NCI-H748 (cell line): Measurements from ENCODE around the gene COX4I1.
A peak's percentile ranks its signal among the peaks of the same experiment; 100 is the strongest.

Source experiments
- DNase-seq: peaks from one replicate; lab custom pipeline; 2025; ENCODE audit not compliant: unreplicated experiment; lab: John Stamatoyannopoulos, UW

Gene COX4I1

DNA sequence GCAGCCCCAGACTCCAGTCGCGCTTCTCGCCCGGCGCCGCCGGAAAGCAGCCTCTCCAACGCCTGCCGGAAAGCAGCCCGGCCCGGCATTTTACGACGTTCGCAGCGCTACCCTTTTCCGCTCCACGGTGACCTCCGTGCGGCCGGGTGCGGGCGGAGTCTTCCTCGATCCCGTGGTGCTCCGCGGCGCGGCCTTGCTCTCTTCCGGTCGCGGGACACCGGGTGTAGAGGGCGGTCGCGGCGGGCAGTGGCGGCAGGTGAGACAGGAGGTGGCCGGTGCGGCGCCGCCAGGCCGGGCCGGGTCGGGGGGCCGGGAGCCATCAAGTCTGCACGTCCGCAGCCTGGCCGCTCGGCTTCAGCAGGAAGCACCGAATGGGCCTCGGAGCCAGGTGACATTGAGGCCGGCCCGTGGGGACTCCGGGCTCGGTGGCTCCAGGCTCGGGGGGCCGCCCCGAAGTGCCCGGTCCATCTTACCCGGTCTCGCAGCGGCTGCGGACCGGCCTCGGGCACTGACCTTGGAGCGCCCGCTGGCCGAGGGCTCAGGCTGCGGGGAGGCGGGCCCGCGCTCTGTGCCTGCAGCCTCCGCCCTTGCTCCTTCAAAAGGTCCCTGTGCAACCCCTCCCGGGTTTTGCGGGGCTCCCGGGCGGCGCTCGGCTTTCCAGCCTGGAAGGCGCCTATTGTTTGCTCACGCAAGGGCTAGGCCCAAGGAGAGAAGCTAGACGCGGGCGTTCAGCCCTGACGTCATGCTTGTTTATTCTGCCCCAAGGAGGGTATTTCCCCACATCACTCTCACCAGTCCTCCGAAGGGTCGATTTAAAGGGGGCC is at the start of gene COX4I1, which contains the start of gene EMC8:
Gene COX4I1 (plus strand): TSS at position 199 of the 824 bp plus-strand sequence. CDS start 1,511 bp downstream, outside the sequence.
Gene EMC8 (minus strand): TSS at position 48 of the 824 bp plus-strand sequence. CDS start 249 bp downstream, outside the sequence.
- DNase-seq: peak; percentile 90

DNA sequence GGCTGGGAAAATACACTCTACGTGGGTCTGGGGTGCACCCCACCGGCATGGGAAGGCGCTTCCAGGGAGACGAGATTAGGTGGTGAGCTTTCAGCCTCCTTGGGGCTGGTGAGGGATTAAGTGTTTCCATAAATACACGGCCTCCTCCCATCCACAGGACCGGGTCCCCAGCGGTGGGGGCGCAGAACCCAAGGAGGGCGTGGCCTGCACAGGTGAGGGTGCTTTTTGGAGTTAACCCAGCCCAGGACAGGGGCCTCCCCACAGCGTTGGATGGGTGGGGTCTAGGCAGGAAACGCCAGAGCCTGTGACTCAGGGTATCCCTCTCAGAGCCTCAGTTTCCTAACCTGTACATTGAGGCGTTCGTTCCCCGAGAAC is 49.7 kb upstream of the COX4I1 start:
- DNase-seq: no peak

DNA sequence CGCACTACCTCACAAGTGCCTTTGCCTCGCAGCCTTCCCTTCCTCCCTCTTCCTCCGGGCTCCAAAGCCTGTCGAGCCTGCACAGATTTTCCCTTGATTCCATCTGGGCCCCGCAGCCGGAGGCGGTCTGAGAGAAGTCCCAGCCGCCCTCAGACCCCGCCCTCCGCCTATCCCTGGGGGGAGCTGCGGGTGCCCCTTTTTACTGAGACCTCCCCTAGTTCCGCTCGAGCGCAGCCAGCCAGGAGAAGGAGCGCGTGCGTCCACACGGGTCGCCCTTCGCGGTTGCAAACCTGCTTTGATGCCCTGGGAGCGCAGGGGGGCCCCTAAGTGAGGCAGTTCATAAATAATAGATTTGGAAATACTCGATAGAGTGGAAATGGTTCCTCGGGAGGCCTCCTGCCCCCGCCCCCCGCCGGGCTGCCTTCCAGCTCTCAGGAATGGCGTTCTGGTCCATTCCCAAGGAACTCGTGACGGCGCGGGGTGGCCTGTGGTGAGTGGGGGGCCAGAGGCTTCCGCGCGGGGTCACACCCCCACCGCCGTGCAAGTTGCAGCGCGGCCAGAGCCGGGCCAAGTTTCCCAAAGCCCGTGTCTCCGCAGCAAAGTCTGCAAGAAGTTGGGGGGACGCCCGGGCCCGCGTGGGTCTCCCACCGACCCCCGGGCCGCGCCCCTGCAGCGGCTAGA is 49.2 kb upstream of the COX4I1 start:
- DNase-seq: peak; percentile 17

DNA sequence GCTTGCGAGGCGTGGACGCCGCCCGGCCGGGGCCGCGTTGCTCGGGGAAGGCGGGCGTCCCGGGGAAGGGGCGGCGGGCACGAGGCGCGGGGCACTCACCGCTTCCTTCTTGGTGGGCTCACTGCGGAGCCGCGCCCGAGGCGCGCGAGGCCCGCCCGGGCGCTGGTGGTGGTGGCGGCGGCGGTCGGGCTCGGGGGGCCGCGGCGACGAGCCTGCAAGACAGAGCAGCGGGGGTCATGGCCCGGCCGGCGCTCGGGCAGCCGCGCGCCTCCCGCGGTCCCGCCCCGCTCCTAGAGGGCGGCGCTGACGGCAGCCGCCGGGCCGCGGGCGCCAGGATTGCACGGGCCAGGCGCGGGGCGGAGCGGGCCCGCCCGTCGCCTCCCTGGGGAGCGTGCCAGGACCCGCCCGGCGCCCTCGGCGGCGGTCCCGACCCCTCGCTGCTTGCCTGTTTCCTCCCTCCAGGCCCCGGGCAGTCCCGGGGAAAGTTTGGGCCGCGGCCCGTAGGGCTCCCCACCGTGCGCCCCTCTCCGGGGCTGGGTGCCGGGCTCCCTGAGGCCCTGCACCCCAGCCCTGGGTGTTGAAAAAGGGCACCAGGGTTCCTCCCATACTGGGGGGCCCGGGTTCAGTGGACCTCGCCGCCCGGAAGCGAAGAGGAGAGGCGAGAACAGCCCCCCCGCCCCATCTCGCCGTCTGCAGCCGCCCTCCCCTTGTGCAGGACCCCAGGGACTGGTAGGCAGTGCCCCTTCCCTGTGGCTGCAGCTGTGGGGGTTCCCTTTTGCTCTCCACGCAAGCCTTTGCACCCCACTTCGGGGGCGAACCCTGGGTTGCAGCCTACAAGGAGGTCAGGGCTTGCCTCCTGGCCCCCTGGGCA is 48.4 kb upstream of the COX4I1 start, which contains the start of gene C16orf74:
Gene C16orf74 (minus strand): TSS at position 270 of the 871 bp plus-strand sequence. CDS start 15,879 bp downstream, outside the sequence.
- DNase-seq: peak; percentile 35

DNA sequence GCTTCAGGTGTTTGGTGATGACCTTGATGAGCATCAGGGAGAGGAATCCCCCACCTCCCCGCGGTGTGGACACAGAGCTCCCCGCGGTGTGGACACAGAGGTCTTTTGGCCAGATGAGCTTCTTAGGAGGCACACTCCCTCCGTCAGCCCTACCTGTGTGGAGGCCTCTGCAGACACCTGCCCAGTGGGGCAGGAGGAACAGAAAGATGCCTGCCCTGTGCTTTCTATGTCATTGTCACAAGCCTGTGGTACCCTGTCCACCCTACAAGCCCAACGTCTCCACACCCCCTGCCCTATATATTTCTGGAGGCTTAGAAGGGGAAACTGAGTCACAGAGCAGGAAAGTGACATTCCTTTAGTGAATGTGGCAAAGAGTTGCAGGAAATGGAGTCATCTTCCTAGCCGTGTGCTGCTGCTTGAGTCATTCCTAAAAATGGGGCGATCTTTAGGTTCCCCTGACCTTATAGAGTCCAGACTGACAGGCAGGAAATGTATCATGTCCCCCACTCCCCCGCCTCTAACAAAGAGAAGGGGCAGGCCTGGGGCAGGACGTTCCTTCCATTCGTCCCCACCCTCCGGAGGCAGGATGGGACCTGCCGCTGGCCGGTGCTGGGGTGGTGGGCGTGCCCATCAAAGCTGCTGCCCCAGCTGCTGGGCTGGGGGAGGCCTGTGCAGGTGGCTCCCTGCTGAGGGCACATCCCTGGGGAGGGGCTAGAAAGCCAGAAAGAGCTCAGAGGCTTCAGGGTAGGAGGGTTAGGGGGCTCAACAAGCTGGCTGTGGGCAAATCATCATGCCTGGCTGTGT is 47.6 kb upstream of the COX4I1 start:
- no peak for DNase-seq

DNA sequence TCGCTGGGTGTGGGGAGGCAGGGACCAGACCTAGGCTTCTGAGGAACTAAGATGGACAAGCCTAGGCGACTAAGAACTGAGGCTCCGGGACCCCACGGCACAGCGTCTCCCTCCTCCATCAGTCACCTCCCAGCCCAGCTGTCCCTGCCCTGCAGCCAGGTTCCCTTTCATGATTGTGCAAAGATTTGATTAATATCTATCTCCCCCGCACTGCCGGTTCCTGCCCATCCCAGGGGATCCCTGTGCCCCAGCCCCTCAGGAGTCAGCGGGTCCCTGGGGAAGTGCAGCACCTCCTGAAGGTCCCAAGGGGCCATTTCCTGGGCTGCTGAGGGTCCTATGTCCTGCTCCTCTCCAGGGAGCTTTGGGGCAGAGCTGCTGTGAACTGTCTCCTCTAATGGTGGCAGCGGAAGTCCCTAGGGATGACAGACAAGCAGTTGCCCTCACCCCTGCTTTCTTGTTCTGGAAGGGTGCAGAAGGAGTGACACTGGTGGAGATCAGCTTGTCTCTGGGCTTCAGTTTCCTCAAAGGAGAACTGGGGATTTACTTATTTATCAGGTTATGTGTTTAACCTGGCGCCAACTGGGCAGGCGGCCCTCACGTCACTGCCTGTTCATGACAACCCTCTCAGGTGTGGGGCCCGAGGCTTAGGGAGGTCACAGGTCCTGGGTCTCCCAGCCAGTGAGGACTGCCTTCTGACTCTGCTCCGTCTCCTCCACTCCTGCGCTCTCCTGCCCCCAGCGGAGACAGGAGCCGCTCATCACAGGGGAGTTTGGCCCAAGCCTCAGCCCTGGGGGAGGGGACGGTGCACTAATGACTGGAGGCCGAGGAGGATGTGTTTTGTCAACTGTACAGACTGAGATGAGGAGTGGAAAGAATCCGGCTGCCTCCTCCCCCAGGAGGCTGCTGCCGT is 46.7 kb upstream of the COX4I1 start:
- no peak for DNase-seq

DNA sequence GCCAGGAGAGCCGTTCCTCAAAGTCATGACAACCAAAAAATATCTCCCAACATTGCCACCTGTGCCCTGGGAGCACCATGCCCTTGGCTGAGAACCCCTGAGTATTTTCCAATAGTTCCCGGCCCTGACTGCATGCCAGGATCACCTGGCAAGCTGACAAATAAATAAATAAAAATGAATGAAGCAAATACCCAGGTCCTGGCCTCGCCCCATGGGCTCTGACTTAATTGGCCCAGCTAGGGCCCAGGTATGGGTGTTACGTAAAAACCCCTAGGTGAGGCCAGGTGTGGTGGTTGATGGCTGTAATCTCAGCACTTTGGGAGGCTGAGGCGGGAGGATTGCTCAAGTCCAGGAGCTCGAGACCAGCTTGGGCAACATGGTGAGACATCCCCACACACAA is 45.9 kb upstream of the COX4I1 start:
- DNase-seq: no peak

DNA sequence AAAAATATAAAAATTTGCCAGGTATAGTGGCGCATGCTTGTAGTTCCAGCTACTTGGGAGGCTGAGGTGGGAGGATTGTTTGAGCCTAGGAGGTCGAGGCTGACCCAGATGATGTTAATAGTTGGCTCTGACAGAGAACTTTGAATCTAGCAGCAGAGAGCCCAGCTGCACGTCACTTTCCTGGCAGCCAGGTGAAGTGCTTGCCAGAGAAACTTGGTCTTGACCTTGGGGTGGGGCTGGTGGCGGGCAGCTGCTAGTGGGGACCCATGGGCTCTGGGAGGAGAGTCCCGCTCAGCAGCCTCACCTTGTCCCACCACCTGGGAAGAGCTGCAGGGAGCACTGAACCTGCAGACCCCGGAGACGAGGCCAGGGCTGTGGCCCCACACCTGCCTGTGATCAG is 45.5 kb upstream of the COX4I1 start:
- no peak for DNase-seq

DNA sequence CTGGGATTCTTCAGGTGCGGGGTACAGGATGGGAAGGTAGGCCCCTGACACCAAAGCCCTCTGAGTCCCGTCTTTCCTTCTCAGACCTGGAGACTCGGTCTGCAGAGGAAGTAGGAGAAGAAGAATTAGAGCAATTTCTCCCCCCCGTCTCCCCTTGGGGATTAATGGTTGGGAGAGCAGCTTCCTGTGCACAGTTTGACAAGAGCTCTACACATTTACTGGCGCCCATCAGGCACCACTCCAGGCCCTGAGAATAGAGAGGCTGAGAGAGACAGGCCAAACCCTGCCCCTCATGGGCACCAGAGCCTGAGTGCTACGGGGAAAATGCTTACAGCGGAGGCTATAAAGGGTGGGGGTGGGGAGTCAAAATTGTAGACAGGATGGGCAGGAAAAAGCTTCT is 45.1 kb upstream of the COX4I1 start:
- no peak for DNase-seq

DNA sequence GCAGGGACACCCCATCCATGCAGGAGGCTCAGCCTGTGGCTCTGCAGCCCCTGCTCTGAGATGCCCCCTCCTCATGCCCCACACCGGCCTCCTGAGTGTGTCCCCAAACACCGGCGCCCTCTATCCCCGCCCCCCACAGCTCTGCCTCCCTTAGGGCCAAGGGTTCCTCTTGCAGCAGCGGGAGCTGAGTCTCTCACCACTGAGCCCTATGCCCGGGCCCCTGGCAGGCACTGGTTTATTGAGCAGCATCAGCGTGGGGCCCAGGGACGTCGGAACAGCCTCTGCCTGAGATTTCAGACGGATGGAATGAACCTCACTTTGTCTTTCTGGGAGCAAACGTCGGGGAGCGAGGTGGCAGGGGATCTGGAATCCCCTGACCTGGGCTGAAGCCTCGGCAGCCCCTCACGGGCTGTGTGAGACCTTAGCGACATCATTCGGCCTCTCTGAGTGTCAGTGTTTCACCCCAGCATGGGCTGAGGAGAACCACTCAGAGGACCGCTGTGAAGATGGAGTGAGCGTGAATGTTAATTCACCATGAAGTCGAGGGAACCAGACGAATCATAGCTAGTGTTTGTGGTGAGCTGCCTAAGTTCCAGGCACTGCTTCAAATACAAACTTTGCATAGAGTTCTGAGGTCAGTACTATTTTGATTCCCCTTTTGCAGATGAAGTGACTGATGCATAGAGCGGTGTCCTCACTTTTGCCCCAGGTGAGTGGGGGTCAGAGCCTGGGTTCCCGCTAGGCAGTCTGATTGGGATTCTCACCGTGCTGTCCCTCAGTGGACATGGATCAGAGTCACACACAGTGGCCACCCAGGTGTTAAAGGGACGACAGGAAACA is 43.3 kb upstream of the COX4I1 start:
- DNase-seq: no peak

DNA sequence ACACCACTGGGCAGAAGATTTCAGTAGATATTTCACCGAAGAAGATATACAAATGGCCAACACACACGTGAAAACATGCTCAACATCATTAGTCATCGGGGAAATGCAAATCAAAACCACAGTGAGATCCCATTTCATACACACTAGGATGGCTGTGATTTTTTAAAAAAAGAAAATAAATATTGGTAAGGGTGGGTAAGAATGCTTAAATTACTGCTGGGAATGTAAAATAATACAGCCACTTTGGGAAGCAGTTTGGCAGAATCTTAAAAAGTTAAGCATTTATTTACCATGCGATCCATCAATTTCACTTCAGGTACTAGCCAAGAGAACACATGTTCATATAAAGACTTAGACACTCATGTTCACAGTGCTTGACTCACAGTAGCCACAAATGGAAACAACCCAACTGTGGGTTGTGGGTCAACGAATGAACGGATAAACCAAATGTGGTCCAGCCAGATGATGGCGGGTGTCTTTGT is 42.1 kb upstream of the COX4I1 start:
- no peak for DNase-seq

DNA sequence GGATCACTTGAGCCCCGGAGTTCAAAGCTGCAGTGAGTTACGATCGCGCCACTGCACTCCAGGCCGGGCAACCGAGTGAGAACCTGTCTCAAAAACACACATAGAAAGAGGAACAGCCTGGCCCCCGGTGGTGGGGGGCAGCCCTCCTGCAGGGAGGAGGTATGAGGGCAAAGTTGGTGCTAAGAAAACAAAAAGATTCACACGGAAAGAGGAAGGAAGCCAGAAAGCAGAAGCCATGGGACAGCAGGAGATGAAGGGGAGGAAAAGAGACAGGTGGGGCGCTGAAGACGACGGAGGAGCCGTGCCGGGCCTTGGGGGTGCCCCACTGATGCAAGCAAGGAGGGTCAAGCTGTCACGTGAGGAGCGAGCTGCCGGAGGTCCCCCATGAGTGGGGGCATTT is 40.4 kb upstream of the COX4I1 start:
- DNase-seq: no peak

DNA sequence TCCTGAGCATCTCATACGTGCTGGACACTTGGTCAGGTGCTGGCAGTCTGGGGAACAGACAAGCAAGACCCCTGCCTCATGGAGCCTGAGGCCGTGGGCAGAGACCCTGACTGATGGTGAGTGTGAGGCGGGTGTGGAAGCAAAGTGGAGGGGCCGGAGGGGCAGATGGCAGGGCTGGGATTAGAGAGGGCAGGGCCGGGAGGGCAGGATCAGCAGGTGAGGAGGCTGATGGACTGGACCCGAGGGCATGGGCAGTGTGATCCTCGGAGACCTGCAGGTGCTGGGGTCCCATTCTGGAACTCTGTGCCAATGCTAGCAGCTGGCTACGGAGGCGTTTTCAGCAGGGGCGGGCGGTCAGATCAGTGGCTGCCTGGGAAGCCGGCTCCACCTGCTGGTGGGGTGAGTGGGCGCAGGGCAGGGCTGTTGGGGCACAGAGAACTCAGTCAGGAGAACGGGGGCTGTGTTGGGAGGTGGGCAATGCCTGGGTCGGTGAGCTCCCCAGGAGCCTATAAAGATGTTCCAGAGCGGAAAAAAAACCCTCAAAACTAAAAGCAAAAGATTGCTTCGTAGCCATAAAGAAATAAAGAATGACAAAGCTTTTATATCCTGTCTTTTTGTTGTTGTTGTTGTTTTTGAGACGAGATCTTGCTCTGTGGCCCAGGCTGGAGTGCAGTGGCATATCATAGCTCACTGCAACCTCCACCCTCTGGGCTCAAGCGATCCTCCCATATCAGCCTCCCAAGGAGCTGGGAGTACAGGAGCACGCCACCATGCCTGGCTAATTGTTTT is 39.7 kb upstream of the COX4I1 start:
- DNase-seq: peak; percentile 30

DNA sequence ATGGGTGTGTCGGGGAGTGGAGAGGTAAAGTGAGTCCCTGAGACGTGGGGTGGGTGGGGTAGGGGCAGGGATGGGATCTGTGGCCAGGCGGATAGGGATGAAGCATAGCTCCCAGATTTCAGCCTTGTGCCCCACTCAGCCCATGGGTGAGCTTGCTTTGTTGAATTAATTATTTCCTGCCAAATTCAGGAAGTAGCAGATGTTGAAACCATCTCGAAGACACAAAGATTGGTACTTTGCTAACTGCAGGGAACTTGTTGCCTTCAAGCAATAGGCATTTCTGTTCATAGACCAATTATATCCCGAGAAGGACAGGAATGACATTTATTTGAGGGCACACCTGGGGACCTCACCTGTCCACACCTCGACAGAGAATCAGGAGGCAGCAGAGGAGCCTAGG is 37.6 kb upstream of the COX4I1 start:
- no peak for DNase-seq

DNA sequence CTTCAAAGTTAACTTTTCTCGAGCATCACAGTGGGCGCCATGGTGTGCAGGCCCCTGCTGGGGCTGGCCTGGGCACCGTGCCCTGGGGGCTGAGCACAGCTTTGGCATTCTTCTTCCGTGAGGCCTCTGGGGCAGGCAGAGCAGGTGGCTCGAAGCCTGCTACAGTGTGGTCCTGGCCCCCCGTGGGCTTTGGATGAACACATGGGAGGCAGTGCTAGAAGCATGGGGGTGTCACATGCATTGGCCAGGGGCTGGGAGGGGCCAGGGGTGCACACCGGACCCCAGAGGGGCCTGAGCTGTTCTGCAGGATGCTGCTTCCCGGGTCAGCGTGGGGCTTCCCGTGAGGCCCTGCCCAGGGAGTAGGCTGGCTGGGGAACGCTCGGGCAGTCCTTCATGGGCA is 36.5 kb upstream of the COX4I1 start:
- DNase-seq: no peak

DNA sequence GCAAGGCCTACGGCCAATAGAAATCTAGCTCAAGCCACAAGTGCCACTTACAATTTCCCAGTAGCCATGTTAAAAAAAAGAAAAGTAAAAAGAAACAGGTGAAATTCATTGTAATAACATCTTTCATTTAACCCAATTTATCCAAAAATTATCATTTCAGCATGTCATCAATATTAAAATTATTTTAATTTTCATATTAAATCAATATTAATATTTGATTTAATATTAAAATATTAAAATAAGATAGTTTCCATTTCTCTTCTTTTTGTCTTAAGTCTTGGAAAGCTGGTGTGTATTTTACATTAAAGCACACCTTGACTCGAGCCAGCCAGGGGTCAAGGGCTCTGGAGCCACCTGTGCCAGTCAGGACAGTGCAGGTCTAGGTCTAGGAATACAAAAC is 35.9 kb upstream of the COX4I1 start:
- no peak for DNase-seq

DNA sequence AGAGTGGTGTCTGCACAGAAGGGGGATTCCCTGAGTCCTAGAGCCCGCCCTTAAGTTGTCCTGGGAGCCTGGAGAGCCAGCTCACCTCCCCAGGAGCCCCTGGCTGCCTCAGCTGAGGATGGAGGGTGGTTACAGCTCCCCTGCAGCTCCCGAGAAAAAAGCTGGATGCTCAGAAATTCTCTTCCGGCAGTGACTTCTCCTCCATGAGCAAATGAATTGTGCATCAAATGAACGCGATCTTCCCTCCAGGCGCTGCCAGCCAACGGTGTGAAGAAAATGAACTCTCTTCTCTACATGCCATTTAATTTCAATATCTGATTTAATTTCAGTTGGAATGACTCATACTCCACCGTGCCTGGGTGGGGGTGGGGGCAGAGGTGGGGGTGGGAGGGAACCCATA is 34.3 kb upstream of the COX4I1 start:
- DNase-seq: no peak

DNA sequence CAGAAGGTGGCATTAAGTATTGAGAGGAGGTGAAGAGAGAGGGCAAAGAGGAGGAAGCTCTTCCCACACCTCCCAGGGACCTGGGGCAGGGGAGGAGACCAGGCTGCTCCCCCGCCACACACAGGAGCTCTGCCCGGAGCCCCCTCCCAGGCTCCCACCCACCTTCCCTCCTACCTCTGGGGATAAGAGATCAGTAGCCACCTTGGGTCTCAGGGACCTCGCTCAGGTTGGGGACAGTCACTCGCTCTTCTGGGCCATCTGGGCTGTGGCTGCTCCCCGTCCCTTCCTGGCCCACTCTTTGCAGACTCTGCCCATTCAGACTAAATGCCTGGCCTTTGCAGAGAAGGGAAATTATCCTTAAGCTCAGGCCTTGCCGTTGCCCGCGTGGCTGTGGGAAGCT is 33.7 kb upstream of the COX4I1 start:
- DNase-seq: no peak
